Measurements from ENCODE around the gene ACOX1. TPM values are rescaled to one million over a fixed set of nuclear protein-coding genes. Genes with fewer than 3 reads are reported as not detected.

ACOX1 gene
- polyA plus RNA-seq, 1 of the 3 experiments (the other 2 are of a cell fraction) = 21.5 TPM

DNA sequence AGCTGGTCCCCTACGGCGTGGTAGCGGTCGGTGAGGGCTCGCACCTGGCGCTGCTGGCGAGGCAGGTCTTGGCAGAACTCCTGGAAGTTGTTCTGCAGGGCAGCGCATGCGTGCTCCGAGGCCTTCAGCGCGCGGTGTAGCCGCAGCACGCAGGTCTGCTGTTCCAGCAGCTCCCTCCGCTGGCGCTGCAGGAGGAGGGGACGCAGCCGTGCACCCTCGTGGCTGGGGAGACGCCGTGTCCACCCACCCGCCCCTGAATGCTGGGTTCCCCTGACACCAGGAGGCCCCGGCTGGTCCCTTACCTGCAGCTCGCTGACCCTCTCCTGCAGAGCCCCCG is 35.9 kb upstream of the ACOX1 start:
- H3K79me2 ChIP-seq (ENCODE audit: insufficient read depth) = no peaks in the 10 kb centered on the region
- ChIA-PET POLR2A (interaction anchor here (0.6 to 1.4 kb wide), 4 partner anchors 21 to 130 kb away, joined by 3 to 4 read pairs (median 4); partner anchors contain the start of genes MRPL38 and SRP68), CTCF (interaction anchor here (0.7 to 14.6 kb wide), 66 partner anchors 11 to 383 kb away, joined by 3 to 231 read pairs (median 6); partner anchors contain the start of genes ACOX1, CDK3, EXOC7 and GALR2)
- WGBS (ENCODE audit: low lambda C conversion rate) = 56% methylated on average over 14 of the region's 26 CpGs
- peaks cover 10 to 13% of the 10 kb centered on the region in 2 experiments; a peak in 2 of 4 replicates for H3K4me1 ChIP-seq (ENCODE audit: control insufficient read depth in 1 of 2, insufficient read depth in 2 of 2, low read depth in 1 of 2, low read length in 1 of 2)
- peak; percentile 44; the same call in 1 of the 2 replicates for TF ChIP-seq NRF1 (IDR thresholded peaks at IDR 0.05; ENCODE audit: low read depth, low read length)
- TF ChIP-seq, protein P1, sequence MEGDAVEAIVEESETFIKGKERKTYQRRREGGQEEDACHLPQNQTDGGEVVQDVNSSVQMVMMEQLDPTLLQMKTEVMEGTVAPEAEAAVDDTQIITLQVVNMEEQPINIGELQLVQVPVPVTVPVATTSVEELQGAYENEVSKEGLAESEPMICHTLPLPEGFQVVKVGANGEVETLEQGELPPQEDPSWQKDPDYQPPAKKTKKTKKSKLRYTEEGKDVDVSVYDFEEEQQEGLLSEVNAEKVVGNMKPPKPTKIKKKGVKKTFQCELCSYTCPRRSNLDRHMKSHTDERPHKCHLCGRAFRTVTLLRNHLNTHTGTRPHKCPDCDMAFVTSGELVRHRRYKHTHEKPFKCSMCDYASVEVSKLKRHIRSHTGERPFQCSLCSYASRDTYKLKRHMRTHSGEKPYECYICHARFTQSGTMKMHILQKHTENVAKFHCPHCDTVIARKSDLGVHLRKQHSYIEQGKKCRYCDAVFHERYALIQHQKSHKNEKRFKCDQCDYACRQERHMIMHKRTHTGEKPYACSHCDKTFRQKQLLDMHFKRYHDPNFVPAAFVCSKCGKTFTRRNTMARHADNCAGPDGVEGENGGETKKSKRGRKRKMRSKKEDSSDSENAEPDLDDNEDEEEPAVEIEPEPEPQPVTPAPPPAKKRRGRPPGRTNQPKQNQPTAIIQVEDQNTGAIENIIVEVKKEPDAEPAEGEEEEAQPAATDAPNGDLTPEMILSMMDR (IDR thresholded peaks at IDR 0.05) = no peak
- no peak overlapping the region for H3K4me3 ChIP-seq (ENCODE audit: low read depth in 2 of 2, low read length in 1 of 2)
- H4K20me1 ChIP-seq (ENCODE audit: insufficient read depth) = no peaks in the 10 kb centered on the region
- peak; percentile 74 for DNase-seq
- H2AFZ ChIP-seq (ENCODE audit: low read depth) = no peak overlapping the region
- no peak overlapping the region for H3K4me2 ChIP-seq
- no peaks in the 10 kb centered on the region for H3K36me3 ChIP-seq (replicated peaks in 1 of 2; ENCODE audit: control insufficient read depth in 1 of 2, insufficient read depth in 2 of 2, low read length in 1 of 2)
- H3F3A ChIP-seq (replicated peaks; ENCODE audit: insufficient read depth) = no peaks in the 10 kb centered on the region
- H3K9ac ChIP-seq = no peak overlapping the region
- H3K9me3 ChIP-seq = no peaks in the 10 kb centered on the region
- H3K9me2 ChIP-seq = no peaks in the 10 kb centered on the region
- H3K27ac ChIP-seq (ENCODE audit: low read depth in 2 of 2, low read length in 1 of 2) = no peak overlapping the region
- H3K27me3 ChIP-seq (ENCODE audit: insufficient read depth) = no peaks in the 10 kb centered on the region

DNA sequence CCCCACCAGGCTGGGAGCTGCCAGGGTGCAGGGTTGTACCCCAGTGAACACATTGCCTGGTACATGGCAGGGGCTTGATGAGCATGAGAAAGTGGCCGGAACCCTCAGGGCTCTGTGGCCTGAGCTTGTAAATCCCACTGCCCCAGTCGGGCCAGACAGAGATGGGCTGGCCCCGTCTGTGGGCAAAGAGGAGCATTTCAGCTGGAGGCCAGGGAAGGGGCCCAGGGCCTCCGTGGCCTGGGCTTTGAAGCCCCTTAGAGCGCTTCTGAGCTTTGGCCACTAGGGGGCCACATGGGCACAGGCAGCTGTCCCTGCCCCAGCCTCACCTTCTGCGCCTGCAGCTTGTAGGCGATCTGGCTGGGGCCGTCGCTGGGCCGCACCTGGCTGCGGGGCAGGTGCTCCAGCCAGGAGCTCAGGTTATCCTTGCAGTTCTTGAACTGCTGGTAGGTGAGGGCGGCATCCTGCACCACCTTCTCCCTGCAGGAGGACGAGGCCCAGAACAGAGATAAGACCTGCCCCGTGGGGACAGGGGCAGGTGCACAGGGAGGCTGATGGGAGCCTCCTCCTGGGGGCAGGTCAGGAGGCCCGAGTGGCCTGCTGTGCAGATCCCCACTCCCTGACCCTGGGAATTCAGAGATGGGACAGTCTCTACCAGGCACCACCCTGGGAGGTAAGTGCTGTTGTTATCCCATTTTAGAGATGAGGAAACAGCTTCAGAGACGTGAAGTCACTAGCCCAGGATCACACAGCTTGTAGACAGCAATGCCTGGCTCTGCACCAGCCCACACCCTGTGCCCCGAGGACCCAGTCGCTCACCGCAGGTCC is 35.3 kb upstream of the ACOX1 start:
- peak overlapping the region; percentile 58; the same call in 1 of the 2 replicates for H2AFZ ChIP-seq (ENCODE audit: low read depth)
- no peaks in the 10 kb centered on the region for H3K9me3 ChIP-seq
- ChIA-PET POLR2A (interaction anchor here (0.6 to 1.4 kb wide), 8 partner anchors 22 to 234 kb away, joined by 3 to 5 read pairs (median 4); partner anchors contain the start of genes MRPL38, SRP68 and TRIM47), CTCF (interaction anchor here (0.6 to 14.6 kb wide), 87 partner anchors 10 to 384 kb away, joined by 3 to 231 read pairs (median 5); partner anchors contain the start of genes ACOX1, CDK3, EXOC7 and GALR2)
- no peaks in the 10 kb centered on the region for H4K20me1 ChIP-seq (ENCODE audit: insufficient read depth)
- H3K9me2 ChIP-seq = no peaks in the 10 kb centered on the region
- no peak overlapping the region for H3K27ac ChIP-seq (ENCODE audit: low read depth in 2 of 2, low read length in 1 of 2)
- WGBS (ENCODE audit: low lambda C conversion rate) = 19% methylated on average over 12 of the region's 19 CpGs
- H3K27me3 ChIP-seq (ENCODE audit: insufficient read depth) = no peaks in the 10 kb centered on the region
- peak overlapping the region; percentile 15; the same call in 1 of the 2 replicates for H3K4me2 ChIP-seq
- no peaks in the 10 kb centered on the region for H3K36me3 ChIP-seq (replicated peaks in 1 of 2; ENCODE audit: control insufficient read depth in 1 of 2, insufficient read depth in 2 of 2, low read length in 1 of 2)
- TF ChIP-seq, protein P2, sequence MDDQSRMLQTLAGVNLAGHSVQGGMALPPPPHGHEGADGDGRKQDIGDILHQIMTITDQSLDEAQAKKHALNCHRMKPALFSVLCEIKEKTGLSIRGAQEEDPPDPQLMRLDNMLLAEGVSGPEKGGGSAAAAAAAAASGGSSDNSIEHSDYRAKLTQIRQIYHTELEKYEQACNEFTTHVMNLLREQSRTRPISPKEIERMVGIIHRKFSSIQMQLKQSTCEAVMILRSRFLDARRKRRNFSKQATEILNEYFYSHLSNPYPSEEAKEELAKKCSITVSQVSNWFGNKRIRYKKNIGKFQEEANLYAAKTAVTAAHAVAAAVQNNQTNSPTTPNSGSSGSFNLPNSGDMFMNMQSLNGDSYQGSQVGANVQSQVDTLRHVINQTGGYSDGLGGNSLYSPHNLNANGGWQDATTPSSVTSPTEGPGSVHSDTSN (IDR thresholded peaks at IDR 0.05) = no peak
- TF ChIP-seq SMC3 (IDR thresholded peaks at IDR 0.05; ENCODE audit: low read depth, low read length) = peak; percentile 92
- no peak for TF ChIP-seq TEAD4 (IDR thresholded peaks at IDR 0.05; ENCODE audit: borderline replicate concordance, insufficient read depth)
- TF ChIP-seq FOSL2 (IDR thresholded peaks at IDR 0.05; ENCODE audit: borderline replicate concordance, low read depth) = no peak
- TF ChIP-seq RAD21 (IDR thresholded peaks at IDR 0.05; ENCODE audit: low read length) = peak; percentile 95
- no peak for TF ChIP-seq TAF1 (IDR thresholded peaks at IDR 0.05; ENCODE audit: borderline replicate concordance, low read depth, low read length)
- TF ChIP-seq, protein P1 (IDR thresholded peaks at IDR 0.05) = peak; percentile 99
- TF ChIP-seq GABPA (IDR thresholded peaks at IDR 0.05; ENCODE audit: low read depth) = no peak
- no peak for TF ChIP-seq ELF1 (IDR thresholded peaks at IDR 0.05)
- TF ChIP-seq NRF1 (IDR thresholded peaks at IDR 0.05; ENCODE audit: low read depth, low read length) = no peak
- no peak; the same call in 1 of the 2 replicates for TF ChIP-seq SIN3A (IDR thresholded peaks at IDR 0.05; ENCODE audit: borderline replicate concordance, low read depth, low read length)
- H3K79me2 ChIP-seq (ENCODE audit: insufficient read depth) = no peaks in the 10 kb centered on the region
- no peak overlapping the region for H3K9ac ChIP-seq
- peak; percentile 97 for DNase-seq
- no peak overlapping the region for H3K4me3 ChIP-seq (ENCODE audit: low read depth in 2 of 2, low read length in 1 of 2)
- no peaks in the 10 kb centered on the region for H3F3A ChIP-seq (replicated peaks; ENCODE audit: insufficient read depth)
- H3K4me1 ChIP-seq (ENCODE audit: control insufficient read depth in 1 of 2, insufficient read depth in 2 of 2, low read depth in 1 of 2, low read length in 1 of 2) = peaks cover 10 to 13% of the 10 kb centered on the region in 2 experiments; a peak in 2 of 4 replicates

All from SK-N-SH (cell line).